SJSA1 (cell line): ENCODE data around the gene LCP2. TPM values are rescaled to one million over a fixed set of nuclear protein-coding genes. Genes with fewer than 3 reads are reported as not detected.

Experiments
- DNase-seq, 2 experiments: peaks; one replicate each; pipeline ENCODE4 v3.0.0-alpha.2; 2015 to 2020; ENCODE audit warnings: low spot score in 2 of 2, low read depth in 1 of 2
- H3K27ac ChIP-seq: fragments of 250-450 bp; sonication (Bioruptor Pico); 2 replicates; pipeline ENCODE4 v1.5.1; 2020; ENCODE audit warnings: mild to moderate bottlenecking, moderate library complexity
- H3K27me3 ChIP-seq: fragments of 250-450 bp; sonication (Bioruptor Pico); replicated peaks from 2 replicates; pipeline ENCODE4 v1.5.1; 2020; ENCODE audit warnings: mild to moderate bottlenecking, moderate library complexity
- H3K36me3 ChIP-seq: fragments of 250-450 bp; sonication (Bioruptor Pico); 2 replicates; pipeline ENCODE4 v1.5.1; 2020; ENCODE audit warnings: mild to moderate bottlenecking
- H3K4me1 ChIP-seq: fragments of 250-450 bp; sonication (Bioruptor Pico); replicated peaks from 2 replicates; pipeline ENCODE4 v1.6.1; 2021; ENCODE audit warnings: mild to moderate bottlenecking
- H3K4me3 ChIP-seq: fragments of 250-450 bp; sonication (Bioruptor Pico); 2 replicates; pipeline ENCODE4 v1.5.1; 2020; ENCODE audit warnings: mild to moderate bottlenecking
- H3K9me3 ChIP-seq: fragments of 250-450 bp; sonication (Bioruptor Pico); replicated peaks from 2 replicates; pipeline ENCODE4 v1.5.1; 2020; ENCODE audit warnings: mild to moderate bottlenecking
- total RNA-seq: library from RNA; depleted of rRNA; stranded (reverse); fragments of >200 nt; shearing (Covaris generic); gene quantifications from 2 replicates; pipeline ENCODE4 v1.2.3, GENCODE V29; 2014

LCP2 gene
- total RNA-seq, 1 experiment from 2014 or later, result 0.03 TPM

GRCh38 chr5:170300361-170301013 lies 2.9 kb upstream of the LCP2 start:
- Histone ChIP-seq H3K36me3 (no peaks in the 10 kb centered on the region), H3K27ac (no peak overlapping the region), H3K4me3 (no peak overlapping the region), H3K9me3 (no peaks in the 10 kb centered on the region), H3K4me1 (no peaks in the 10 kb centered on the region), H3K27me3 (peaks cover 4% of the 10 kb centered on the region; the same call in 1 of the 2 replicates)
- no peak for DNase-seq

GRCh38 chr5:170296935-170297588 lies 515 bp downstream of the LCP2 start:
- H3K4me3 ChIP-seq, result no peak overlapping the region
- H3K4me1 ChIP-seq, result no peaks in the 10 kb centered on the region
- H3K9me3 ChIP-seq, result no peaks in the 10 kb centered on the region
- H3K27ac ChIP-seq, result no peak overlapping the region
- DNase-seq, result no peak
- no peaks in the 10 kb centered on the region for H3K36me3 ChIP-seq
- 0 out of 2 replicates have a peak, but pooled peaks cover 4% of the 10 kb centered on the region for H3K27me3 ChIP-seq

GRCh38 chr5:170296036-170296934 lies 1.3 kb downstream of the LCP2 start:
- Histone ChIP-seq H3K9me3 (no peaks in the 10 kb centered on the region), H3K4me3 (no peak overlapping the region), H3K27ac (no peak overlapping the region), H3K36me3 (no peaks in the 10 kb centered on the region), H3K27me3 (0 out of 2 replicates have a peak, but pooled peaks cover 4% of the 10 kb centered on the region), H3K4me1 (no peaks in the 10 kb centered on the region)
- DNase-seq, result no peak

- no peaks in the 10 kb centered on the region for H3K4me1 ChIP-seq
- peaks cover 8% of the 10 kb centered on the region; the same call in 1 of the 2 replicates for H3K27me3 ChIP-seq
- no peak for DNase-seq
- H3K36me3 ChIP-seq, result no peaks in the 10 kb centered on the region
- no peak overlapping the region for H3K27ac ChIP-seq
- H3K4me3 ChIP-seq, result no peak overlapping the region
- no peaks in the 10 kb centered on the region; the same call in 1 of the 2 replicates for H3K9me3 ChIP-seq
Observed at GRCh38 chr5:170294556-170294955, 3.0 kb downstream of the LCP2 start.

- H3K9me3 ChIP-seq, result no peaks in the 10 kb centered on the region; the same call in 1 of the 2 replicates
- H3K27me3 ChIP-seq, result peaks cover 8% of the 10 kb centered on the region; the same call in 1 of the 2 replicates
- H3K4me3 ChIP-seq, result no peak overlapping the region
- H3K27ac ChIP-seq, result no peak overlapping the region
- no peak for DNase-seq
- no peaks in the 10 kb centered on the region for H3K36me3 ChIP-seq
- no peaks in the 10 kb centered on the region for H3K4me1 ChIP-seq
Observed at GRCh38 chr5:170294057-170294456, 3.5 kb downstream of the LCP2 start.

- Histone ChIP-seq H3K9me3 (no peaks in the 10 kb centered on the region; the same call in 1 of the 2 replicates), H3K4me3 (no peak overlapping the region), H3K4me1 (no peaks in the 10 kb centered on the region), H3K27me3 (peaks cover 12% of the 10 kb centered on the region; the same call in 1 of the 2 replicates), H3K27ac (no peak overlapping the region), H3K36me3 (no peaks in the 10 kb centered on the region)
- no peak for DNase-seq
Observed at GRCh38 chr5:170293273-170293672, 4.3 kb downstream of the LCP2 start.

GRCh38 chr5:170292179-170293104 lies 5.1 kb downstream of the LCP2 start:
- Histone ChIP-seq H3K9me3 (no peaks in the 10 kb centered on the region; the same call in 1 of the 2 replicates), H3K27me3 (peaks cover 13% of the 10 kb centered on the region; the same call in 1 of the 2 replicates), H3K36me3 (no peaks in the 10 kb centered on the region), H3K4me1 (no peaks in the 10 kb centered on the region), H3K4me3 (no peak overlapping the region), H3K27ac (no peak overlapping the region)
- DNase-seq, result no peak

GRCh38 chr5:170290498-170290897 lies 7.1 kb downstream of the LCP2 start:
- no peaks in the 10 kb centered on the region for H3K4me1 ChIP-seq
- H3K4me3 ChIP-seq, result no peak overlapping the region
- H3K27ac ChIP-seq, result no peak overlapping the region
- no peaks in the 10 kb centered on the region; the same call in 1 of the 2 replicates for H3K9me3 ChIP-seq
- peaks cover 9% of the 10 kb centered on the region; the same call in 1 of the 2 replicates for H3K27me3 ChIP-seq
- no peaks in the 10 kb centered on the region for H3K36me3 ChIP-seq
- DNase-seq, result no peak

- no peak overlapping the region for H3K27ac ChIP-seq
- no peaks in the 10 kb centered on the region for H3K4me1 ChIP-seq
- no peaks in the 10 kb centered on the region; the same call in 1 of the 2 replicates for H3K9me3 ChIP-seq
- H3K4me3 ChIP-seq, result no peak overlapping the region
- H3K27me3 ChIP-seq, result peaks cover 9% of the 10 kb centered on the region; the same call in 1 of the 2 replicates
- DNase-seq, result no peak
- no peaks in the 10 kb centered on the region for H3K36me3 ChIP-seq
Observed at GRCh38 chr5:170289764-170290163, 7.8 kb downstream of the LCP2 start.

GRCh38 chr5:170289121-170289520 lies 8.5 kb downstream of the LCP2 start:
- no peak for DNase-seq
- no peak overlapping the region for H3K4me3 ChIP-seq
- no peaks in the 10 kb centered on the region for H3K4me1 ChIP-seq
- H3K27me3 ChIP-seq, result peaks cover 9% of the 10 kb centered on the region; the same call in 1 of the 2 replicates
- no peaks in the 10 kb centered on the region for H3K36me3 ChIP-seq
- no peak overlapping the region for H3K27ac ChIP-seq
- no peaks in the 10 kb centered on the region; the same call in 1 of the 2 replicates for H3K9me3 ChIP-seq

GRCh38 chr5:170288551-170288950 lies 9.0 kb downstream of the LCP2 start:
- DNase-seq, result no peak
- Histone ChIP-seq H3K27ac (no peak overlapping the region), H3K36me3 (no peaks in the 10 kb centered on the region), H3K4me3 (no peak overlapping the region), H3K4me1 (no peaks in the 10 kb centered on the region), H3K9me3 (no peaks in the 10 kb centered on the region; the same call in 1 of the 2 replicates), H3K27me3 (peaks cover 9% of the 10 kb centered on the region; the same call in 1 of the 2 replicates)

GRCh38 chr5:170288151-170288550 lies 9.4 kb downstream of the LCP2 start:
- H3K27me3 ChIP-seq, result peaks cover 9% of the 10 kb centered on the region; the same call in 1 of the 2 replicates
- DNase-seq, result no peak
- no peak overlapping the region for H3K4me3 ChIP-seq
- no peaks in the 10 kb centered on the region for H3K36me3 ChIP-seq
- no peaks in the 10 kb centered on the region; the same call in 1 of the 2 replicates for H3K9me3 ChIP-seq
- no peaks in the 10 kb centered on the region for H3K4me1 ChIP-seq
- no peak overlapping the region for H3K27ac ChIP-seq
